NOMO-1 treated with DMSO at 0.1 percent for 48 hours (cell line): ENCODE data around the gene TPM3.
"Not testable (repeated sequence)": the region's sequence is repeated elsewhere in the genome, so short reads cannot be mapped to it uniquely, and the experiment has no call there.

ENCODE experiments used
- DNase-seq: peaks from one replicate; lab custom pipeline; 2025; ENCODE audit not compliant: unreplicated experiment; lab: John Stamatoyannopoulos, UW

TPM3 gene

GRCh38 chr1:154191990-154192461 is at the start of gene TPM3:
Gene TPM3 (minus strand): TSS chr1:154192100. CDS start chr1:154192018, 82 bp downstream.
- DNase-seq: peak; percentile 72

DNA sequence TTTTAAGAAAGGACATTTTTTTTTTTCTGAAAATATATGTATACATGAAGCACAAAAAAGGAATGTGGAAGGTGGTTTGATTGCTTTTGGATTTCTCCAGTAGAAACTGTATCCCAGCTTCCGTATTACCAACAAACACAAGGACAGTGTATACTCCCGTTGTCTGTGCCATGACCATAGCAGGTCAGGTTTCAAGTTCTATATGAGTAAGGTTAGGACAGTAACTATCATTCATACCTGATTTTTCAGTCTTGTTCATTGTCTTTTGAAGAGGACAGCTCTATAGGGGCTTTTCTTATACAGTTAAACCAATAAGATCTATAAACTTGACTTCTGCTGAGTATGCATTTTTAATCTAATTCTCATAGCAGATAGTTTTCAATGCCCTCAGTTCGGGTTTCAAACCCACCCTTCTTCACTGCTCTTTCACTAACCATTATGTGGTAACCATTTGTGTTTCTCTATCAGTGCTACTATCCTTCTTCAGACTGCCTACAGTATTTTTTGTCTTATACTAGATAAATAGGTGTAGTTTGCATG is 48.5 kb upstream of the TPM3 start:
- DNase-seq: no peak

- no peak for DNase-seq
These were observed 47.6 kb upstream of the TPM3 start for GRCh38 chr1:154239491-154239890.

DNA sequence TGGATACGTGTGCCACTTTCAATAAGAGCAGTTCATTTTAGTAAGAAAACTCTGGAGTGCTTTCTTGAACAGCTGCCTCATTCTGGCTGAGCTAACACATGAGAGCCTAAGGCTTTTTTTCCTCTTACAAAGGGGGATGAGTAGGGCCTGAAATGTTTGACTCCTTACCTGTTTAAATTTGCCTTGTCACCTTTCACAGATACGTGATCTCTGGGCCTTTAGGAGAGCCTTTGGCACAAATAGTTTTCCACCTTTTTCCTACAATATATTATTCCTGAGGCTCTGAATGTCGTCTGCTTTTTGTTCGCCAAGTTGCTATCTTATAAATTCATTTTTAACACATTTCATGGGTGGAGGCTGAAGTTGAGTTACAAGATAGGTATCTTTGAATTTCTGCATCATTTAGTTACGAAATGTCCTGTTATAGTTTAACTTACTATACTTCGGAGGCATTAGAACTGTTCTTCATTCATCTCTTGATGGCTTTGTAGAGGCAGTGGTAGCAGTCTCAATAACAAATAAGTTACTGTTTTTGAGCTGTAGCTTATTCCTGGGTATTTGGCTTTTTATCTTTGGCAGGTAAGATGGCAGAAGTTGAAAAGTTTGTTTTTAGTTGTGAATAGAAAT is 46.1 kb upstream of the TPM3 start:
- DNase-seq: no peak

GRCh38 chr1:154237435-154237834 is 45.5 kb upstream of the TPM3 start:
- DNase-seq: no peak

DNA sequence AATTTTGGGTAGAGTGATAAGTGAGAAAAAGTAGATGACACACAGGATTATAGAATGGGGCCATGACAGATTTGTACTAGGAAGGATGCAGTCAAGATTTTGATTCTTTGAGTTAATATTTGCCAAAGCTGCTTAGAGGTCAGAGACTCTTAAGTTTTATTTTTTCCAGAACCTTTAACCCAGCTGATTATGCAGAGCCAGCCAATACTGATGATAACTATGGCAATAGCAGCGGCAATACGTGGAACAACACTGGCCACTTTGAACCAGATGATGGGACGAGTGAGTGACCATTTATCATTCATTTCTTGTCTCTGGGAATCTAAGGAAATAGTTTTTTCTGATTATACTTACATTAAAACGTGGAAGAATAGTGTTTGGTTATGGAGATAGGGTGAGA is 45.0 kb upstream of the TPM3 start:
- no peak for DNase-seq

GRCh38 chr1:154233127-154233526 is 41.2 kb upstream of the TPM3 start:
- DNase-seq: not testable (repeated sequence)

- DNase-seq: not testable (repeated sequence)
These were observed 39.2 kb upstream of the TPM3 start for GRCh38 chr1:154231112-154231511.

GRCh38 chr1:154225370-154225769 is 33.5 kb upstream of the TPM3 start:
- no peak for DNase-seq

GRCh38 chr1:154223621-154224020 is 31.7 kb upstream of the TPM3 start:
- no peak for DNase-seq

DNA sequence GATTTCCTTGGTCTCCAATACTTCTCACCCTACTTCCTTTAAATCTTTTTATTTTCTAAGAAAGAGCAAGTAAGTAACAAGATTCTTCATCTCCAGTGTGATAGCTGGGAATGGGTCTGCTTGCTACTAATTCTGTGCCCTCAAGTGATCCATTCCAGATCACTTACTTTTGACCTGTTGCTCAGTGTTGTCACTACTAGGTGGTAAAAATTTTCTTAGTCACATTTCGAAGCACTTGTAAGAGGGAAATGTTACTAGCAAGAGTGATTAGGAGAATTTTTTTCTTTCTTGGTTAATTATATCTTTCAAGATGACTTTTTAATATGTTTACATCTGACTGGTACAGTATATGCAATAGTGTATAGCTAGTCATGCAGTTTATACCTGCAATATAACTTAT is 31.0 kb upstream of the TPM3 start:
- DNase-seq: no peak

DNA sequence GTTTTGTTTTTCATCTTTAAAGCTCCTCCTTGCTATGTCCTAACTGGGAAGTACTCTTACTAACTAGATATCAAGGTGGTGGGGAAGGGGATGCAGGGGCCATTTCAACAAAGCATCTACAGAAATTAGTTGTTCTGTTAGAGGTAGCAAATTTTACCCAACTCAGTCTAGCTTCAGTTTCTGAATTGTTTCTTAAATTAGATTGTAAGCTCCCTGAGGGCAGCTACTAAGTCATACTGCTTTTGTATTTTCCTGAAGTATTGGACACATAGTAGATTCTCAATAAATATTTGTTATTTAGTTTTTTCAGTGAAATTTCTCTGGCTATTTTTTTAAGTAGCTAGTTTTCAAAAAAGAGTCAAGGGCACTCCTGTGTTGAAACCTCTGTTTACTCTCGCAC is 30.6 kb upstream of the TPM3 start:
- DNase-seq: no peak

- DNase-seq: peak; percentile 23
These were observed 29.5 kb upstream of the TPM3 start for GRCh38 chr1:154221278-154222001.

DNA sequence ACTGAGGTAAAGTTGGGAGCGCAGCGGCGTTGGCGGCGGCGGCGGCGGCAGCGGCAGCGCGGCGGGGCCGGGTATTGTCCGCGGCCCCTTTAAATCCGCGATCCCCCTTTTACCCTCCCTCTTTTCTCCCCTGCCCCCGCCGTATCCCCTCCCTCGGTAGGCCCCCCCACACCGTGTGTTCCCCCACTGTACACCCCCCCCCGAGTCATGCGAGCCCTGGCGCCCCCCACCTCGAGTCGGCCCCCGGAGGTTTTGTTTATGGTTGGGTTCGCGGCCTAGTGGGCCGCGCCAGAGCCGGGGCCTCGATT is 29.0 kb upstream of the TPM3 start:
- no peak for DNase-seq

- DNase-seq: peak; percentile 99
These were observed 28.4 kb upstream of the TPM3 start, which contains the start of gene UBAP2L for GRCh38 chr1:154220071-154220969. Gene UBAP2L (plus strand): TSS chr1:154220955. CDS start chr1:154225124, 4,169 bp downstream.

GRCh38 chr1:154219541-154219940 is 27.6 kb upstream of the TPM3 start:
- peak; percentile 43 for DNase-seq

DNA sequence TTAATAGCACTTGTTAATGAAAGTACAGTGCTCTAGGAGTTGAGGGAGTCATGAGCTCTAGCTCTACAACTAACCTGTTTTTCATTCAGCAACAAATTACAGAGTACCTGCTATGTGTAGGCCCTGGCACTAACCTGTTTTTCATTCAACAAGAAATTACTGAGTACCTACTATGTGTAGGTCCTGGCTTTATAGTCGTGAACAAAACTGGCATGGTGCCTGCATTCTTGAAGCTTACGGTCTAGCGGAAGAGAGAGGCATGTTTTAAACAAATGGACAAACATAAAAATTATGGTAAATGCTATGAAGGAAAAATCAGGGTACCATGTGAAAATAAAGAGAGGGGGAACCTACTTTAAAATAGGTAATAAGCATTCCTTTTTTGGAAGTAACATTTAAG is 26.6 kb upstream of the TPM3 start:
- DNase-seq: no peak

- DNase-seq: no peak
These were observed 21.4 kb upstream of the TPM3 start for GRCh38 chr1:154213274-154213673.

DNA sequence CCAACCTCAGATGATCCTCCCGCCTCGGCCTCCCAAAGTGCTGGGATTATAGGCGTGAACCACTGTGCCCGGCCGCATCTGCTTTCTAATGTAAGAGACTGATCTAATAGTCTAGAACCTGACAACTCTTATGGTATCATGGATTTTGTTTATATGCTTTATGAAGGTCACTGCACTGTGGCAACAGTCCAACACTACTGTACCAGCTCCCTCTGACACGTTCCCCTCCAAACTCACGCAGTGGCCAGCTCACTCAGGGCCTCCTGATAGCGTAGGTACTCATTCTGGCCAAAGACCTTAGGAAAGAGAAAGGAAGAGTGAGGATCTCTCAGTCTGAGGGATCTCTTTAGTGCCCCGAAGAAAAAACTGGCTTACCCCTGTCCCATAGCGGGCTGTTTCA is 20.2 kb upstream of the TPM3 start:
- no peak for DNase-seq

DNA sequence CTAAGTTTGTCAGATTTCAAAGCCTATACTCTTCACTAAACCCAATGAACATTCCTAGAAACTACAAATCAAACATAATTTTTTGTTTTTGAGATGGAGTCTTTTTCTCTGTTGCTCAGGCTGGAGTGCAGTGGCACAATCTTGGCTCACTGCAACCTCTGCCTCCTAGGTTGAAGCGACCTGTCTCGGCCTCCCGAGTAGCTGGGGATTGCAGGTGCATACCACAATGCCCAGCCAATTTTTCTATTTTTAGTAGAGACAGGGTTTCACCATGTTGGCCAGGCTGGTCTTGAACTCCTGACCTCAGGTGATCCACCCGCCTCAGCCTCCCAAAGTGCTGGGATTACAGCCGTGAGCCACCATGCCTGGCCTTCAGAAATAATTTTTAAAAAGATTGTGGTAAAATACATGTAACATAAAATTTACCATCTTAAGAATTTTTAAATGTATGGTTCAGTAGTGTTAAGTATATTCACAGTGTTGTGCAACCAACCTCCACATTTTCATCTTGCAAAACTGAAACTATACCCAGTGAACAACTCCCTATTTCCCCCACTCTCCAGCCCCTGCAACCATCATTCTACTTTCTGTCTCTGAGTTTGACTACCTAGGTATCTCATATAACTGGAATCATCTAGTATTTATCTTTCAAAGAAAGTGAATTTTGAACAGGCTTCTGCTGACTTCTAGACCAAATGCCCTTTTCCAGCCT is 16.9 kb upstream of the TPM3 start:
- DNase-seq: peak; percentile 16

DNA sequence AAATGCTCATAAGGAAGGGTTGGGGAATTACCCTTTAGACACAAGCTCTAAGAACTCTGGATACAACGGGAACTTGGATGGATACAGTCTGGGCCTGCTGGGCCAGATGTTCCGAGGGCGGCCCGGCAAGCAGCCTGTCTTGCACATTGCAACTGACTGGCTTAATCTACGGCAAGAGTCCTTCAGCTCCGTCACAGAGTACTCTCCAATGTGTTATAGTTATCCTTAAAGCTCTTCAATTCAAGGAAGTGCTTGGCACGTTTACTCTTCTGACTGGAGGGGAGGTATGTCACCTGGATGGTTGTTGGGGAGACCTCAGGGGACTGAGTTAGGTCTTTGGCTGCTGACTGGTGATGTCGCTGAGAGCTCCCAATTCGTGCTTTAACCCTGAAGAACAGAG is 15.4 kb upstream of the TPM3 start:
- DNase-seq: no peak
